AG04449 (cell line): Measurements from ENCODE around the gene FAM83F.

ENCODE experiments used
- CTCF ChIA-PET: fragments of 350-600 bp; formaldehyde crosslinking; extraction: SDS; loops from one replicate; lab custom pipeline; 2021; ENCODE audit warnings: antibody characterized with exemption; lab: Yijun Ruan, JAX
- POLR2A ChIA-PET: fragments of 400-600, 350-600 bp; formaldehyde crosslinking; extraction: SDS; loops from one replicate; lab custom pipeline; 2020; ENCODE audit warnings: antibody characterized with exemption, inconsistent platforms; lab: Yijun Ruan, JAX
- DNase-seq: peaks from one replicate; pipeline ENCODE4 v3.0.0-alpha.2; 2010; ENCODE audit warnings: low read depth, low spot score
- H3K4me3 ChIP-seq: 2 replicates; pipeline ENCODE4 v1.5.1; 2011; ENCODE audit warnings: low read depth, mild to moderate bottlenecking, control low read depth, low read length
- CTCF ChIP-seq: IDR thresholded peaks from one replicate; pipeline ENCODE4 v1.5.1; 2011; ENCODE audit warnings: mild to moderate bottlenecking, moderate library complexity, low read length, control low read depth, inconsistent platforms; ENCODE audit not compliant: insufficient read depth; ENCODE audit errors: missing control alignments

The FAM83F gene

GRCh38 chr22:40044870-40045834, 50.4 kb downstream of the FAM83F start:
- CTCF ChIA-PET = interaction anchor here (0.9 to 2.6 kb wide), 13 partner anchors 10 to 516 kb away, joined by 3 to 21 read pairs (median 7); partner anchors contain the start of gene ADSL
- no peak for DNase-seq
- TF ChIP-seq CTCF = no peak
- peak overlapping the region; percentile 95 for H3K4me3 ChIP-seq
- POLR2A ChIA-PET = interaction anchor here (0.6 to 1.7 kb wide), 14 partner anchors 9 to 525 kb away, joined by 3 to 14 read pairs (median 4); partner anchors contain the start of genes ADSL, ATF4, RPS19BP1 and TNRC6B

- TF ChIP-seq CTCF = no peak
- DNase-seq = no peak
- ChIA-PET CTCF (interaction anchor here (0.7 to 2.6 kb wide), 8 partner anchors 9 to 517 kb away, joined by 3 to 12 read pairs (median 6); partner anchors contain the start of gene ADSL), POLR2A (interaction anchor here (0.6 kb wide), 1 partner anchor 300 kb away, joined by 3 read pairs; no protein-coding TSS in a partner anchor)
- no peak overlapping the region; the same call in 1 of the 2 replicates for H3K4me3 ChIP-seq
These were observed 51.4 kb downstream of the FAM83F start for GRCh38 chr22:40046126-40046525.

GRCh38 chr22:40050258-40050657, 55.5 kb downstream of the FAM83F start:
- TF ChIP-seq CTCF = no peak
- CTCF ChIA-PET = no interaction called here
- H3K4me3 ChIP-seq = no peak overlapping the region
- DNase-seq = no peak
- POLR2A ChIA-PET = no interaction called here

GRCh38 chr22:40051322-40051721, 56.6 kb downstream of the FAM83F start:
- H3K4me3 ChIP-seq = no peak overlapping the region
- ChIA-PET POLR2A (no interaction called here), CTCF (interaction anchor here (1.2 to 1.3 kb wide), 2 partner anchors 27 to 297 kb away, joined by 3 read pairs; no protein-coding TSS in a partner anchor)
- DNase-seq = no peak
- TF ChIP-seq CTCF = no peak

- CTCF ChIA-PET = interaction anchor here (1.5 kb wide), 1 partner anchor 294 kb away, joined by 4 read pairs; no protein-coding TSS in a partner anchor
- no peak overlapping the region for H3K4me3 ChIP-seq
- POLR2A ChIA-PET = interaction anchor here (1.7 kb wide), 1 partner anchor 9 kb away, joined by 5 read pairs; no protein-coding TSS in a partner anchor
- no peak for DNase-seq
- TF ChIP-seq CTCF = no peak
These were observed 58.7 kb downstream of the FAM83F start for GRCh38 chr22:40053460-40053859.
